Measurements from ENCODE around the gene BMP2K. TPM values are rescaled to one million over a fixed set of nuclear protein-coding genes. Genes with fewer than 3 reads are reported as not detected.

The BMP2K gene
- total and polyA plus RNA-seq, 2 experiments from 2014 or later: 8.2 to 32.5 TPM

DNA sequence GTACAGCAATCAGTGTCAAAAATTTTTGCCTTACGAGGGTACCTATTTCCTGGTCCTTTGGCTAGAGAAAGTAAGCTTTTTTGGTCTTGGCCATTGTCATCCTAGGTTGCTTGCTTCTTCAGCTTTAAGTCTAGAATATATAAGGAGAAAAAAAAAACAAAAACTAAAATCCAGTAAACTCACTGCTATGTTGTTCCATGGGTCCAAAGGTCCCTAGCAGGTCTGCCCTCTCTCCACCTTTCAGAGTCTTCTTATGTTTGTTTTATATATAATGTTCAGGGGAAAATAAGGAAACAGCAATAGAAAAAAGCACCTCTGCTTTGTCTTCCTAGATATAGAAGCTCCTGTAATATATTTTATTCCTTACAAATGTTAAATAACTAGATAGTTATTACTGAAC, 18.1 kb upstream of the BMP2K start (continued):
- TF ChIP-seq, protein P1, sequence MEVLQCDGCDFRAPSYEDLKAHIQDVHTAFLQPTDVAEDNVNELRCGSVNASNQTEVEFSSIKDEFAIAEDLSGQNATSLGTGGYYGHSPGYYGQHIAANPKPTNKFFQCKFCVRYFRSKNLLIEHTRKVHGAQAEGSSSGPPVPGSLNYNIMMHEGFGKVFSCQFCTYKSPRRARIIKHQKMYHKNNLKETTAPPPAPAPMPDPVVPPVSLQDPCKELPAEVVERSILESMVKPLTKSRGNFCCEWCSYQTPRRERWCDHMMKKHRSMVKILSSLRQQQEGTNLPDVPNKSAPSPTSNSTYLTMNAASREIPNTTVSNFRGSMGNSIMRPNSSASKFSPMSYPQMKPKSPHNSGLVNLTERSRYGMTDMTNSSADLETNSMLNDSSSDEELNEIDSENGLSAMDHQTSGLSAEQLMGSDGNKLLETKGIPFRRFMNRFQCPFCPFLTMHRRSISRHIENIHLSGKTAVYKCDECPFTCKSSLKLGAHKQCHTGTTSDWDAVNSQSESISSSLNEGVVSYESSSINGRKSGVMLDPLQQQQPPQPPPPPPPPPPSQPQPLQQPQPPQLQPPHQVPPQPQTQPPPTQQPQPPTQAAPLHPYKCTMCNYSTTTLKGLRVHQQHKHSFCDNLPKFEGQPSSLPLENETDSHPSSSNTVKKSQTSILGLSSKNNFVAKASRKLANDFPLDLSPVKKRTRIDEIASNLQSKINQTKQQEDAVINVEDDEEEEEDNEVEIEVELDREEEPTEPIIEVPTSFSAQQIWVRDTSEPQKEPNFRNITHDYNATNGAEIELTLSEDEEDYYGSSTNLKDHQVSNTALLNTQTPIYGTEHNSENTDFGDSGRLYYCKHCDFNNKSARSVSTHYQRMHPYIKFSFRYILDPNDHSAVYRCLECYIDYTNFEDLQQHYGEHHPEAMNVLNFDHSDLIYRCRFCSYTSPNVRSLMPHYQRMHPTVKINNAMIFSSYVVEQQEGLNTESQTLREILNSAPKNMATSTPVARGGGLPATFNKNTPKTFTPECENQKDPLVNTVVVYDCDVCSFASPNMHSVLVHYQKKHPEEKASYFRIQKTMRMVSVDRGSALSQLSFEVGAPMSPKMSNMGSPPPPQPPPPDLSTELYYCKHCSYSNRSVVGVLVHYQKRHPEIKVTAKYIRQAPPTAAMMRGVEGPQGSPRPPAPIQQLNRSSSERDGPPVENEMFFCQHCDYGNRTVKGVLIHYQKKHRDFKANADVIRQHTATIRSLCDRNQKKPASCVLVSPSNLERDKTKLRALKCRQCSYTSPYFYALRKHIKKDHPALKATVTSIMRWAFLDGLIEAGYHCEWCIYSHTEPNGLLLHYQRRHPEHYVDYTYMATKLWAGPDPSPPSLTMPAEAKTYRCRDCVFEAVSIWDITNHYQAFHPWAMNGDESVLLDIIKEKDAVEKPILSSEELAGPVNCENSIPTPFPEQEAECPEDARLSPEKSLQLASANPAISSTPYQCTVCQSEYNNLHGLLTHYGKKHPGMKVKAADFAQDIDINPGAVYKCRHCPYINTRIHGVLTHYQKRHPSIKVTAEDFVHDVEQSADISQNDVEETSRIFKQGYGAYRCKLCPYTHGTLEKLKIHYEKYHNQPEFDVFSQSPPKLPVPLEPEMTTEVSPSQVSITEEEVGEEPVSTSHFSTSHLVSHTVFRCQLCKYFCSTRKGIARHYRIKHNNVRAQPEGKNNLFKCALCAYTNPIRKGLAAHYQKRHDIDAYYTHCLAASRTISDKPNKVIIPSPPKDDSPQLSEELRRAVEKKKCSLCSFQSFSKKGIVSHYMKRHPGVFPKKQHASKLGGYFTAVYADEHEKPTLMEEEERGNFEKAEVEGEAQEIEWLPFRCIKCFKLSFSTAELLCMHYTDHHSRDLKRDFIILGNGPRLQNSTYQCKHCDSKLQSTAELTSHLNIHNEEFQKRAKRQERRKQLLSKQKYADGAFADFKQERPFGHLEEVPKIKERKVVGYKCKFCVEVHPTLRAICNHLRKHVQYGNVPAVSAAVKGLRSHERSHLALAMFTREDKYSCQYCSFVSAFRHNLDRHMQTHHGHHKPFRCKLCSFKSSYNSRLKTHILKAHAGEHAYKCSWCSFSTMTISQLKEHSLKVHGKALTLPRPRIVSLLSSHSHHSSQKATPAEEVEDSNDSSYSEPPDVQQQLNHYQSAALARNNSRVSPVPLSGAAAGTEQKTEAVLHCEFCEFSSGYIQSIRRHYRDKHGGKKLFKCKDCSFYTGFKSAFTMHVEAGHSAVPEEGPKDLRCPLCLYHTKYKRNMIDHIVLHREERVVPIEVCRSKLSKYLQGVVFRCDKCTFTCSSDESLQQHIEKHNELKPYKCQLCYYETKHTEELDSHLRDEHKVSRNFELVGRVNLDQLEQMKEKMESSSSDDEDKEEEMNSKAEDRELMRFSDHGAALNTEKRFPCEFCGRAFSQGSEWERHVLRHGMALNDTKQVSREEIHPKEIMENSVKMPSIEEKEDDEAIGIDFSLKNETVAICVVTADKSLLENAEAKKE (CRISPR knock-in tag; IDR thresholded peaks at IDR 0.05): no peak
- TF ChIP-seq STAT1 (IDR thresholded peaks at IDR 0.05; ENCODE audit: unreplicated experiment) (no peak), POLR2AphosphoS5 (IDR thresholded peaks at IDR 0.05; ENCODE audit: low read depth) (no peak), EZH2phosphoT487 (IDR thresholded peaks at IDR 0.05; ENCODE audit: unreplicated experiment) (no peak), ZNF331 (CRISPR knock-in tag; IDR thresholded peaks at IDR 0.05; ENCODE audit: low read depth) (no peak), JUNB (IDR thresholded peaks at IDR 0.05; ENCODE audit: unreplicated experiment) (no peak), EZH2 (IDR thresholded peaks at IDR 0.05; ENCODE audit: low read depth, unreplicated experiment) (no peak), NANOG (IDR thresholded peaks at IDR 0.05; ENCODE audit: borderline replicate concordance) (no peak)
- TF ChIP-seq, protein P2, sequence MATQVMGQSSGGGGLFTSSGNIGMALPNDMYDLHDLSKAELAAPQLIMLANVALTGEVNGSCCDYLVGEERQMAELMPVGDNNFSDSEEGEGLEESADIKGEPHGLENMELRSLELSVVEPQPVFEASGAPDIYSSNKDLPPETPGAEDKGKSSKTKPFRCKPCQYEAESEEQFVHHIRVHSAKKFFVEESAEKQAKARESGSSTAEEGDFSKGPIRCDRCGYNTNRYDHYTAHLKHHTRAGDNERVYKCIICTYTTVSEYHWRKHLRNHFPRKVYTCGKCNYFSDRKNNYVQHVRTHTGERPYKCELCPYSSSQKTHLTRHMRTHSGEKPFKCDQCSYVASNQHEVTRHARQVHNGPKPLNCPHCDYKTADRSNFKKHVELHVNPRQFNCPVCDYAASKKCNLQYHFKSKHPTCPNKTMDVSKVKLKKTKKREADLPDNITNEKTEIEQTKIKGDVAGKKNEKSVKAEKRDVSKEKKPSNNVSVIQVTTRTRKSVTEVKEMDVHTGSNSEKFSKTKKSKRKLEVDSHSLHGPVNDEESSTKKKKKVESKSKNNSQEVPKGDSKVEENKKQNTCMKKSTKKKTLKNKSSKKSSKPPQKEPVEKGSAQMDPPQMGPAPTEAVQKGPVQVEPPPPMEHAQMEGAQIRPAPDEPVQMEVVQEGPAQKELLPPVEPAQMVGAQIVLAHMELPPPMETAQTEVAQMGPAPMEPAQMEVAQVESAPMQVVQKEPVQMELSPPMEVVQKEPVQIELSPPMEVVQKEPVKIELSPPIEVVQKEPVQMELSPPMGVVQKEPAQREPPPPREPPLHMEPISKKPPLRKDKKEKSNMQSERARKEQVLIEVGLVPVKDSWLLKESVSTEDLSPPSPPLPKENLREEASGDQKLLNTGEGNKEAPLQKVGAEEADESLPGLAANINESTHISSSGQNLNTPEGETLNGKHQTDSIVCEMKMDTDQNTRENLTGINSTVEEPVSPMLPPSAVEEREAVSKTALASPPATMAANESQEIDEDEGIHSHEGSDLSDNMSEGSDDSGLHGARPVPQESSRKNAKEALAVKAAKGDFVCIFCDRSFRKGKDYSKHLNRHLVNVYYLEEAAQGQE (IDR thresholded peaks at IDR 0.05; ENCODE audit: unreplicated experiment): no peak
- TF ChIP-seq, protein P3, sequence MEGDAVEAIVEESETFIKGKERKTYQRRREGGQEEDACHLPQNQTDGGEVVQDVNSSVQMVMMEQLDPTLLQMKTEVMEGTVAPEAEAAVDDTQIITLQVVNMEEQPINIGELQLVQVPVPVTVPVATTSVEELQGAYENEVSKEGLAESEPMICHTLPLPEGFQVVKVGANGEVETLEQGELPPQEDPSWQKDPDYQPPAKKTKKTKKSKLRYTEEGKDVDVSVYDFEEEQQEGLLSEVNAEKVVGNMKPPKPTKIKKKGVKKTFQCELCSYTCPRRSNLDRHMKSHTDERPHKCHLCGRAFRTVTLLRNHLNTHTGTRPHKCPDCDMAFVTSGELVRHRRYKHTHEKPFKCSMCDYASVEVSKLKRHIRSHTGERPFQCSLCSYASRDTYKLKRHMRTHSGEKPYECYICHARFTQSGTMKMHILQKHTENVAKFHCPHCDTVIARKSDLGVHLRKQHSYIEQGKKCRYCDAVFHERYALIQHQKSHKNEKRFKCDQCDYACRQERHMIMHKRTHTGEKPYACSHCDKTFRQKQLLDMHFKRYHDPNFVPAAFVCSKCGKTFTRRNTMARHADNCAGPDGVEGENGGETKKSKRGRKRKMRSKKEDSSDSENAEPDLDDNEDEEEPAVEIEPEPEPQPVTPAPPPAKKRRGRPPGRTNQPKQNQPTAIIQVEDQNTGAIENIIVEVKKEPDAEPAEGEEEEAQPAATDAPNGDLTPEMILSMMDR (conservative IDR thresholded peaks at IDR 0.05; ENCODE audit: low read depth in 2 of 2): no peak

All from GM23338 (cell line).